Measurements from ENCODE around the gene ASTN2.

ASTN2 gene

GRCh38 chr9:116543731-116544400 is 871.0 kb downstream of the ASTN2 start:
- DNase-seq: no peak

- no peak for DNase-seq
Observed at GRCh38 chr9:116541402-116541801, 873.5 kb downstream of the ASTN2 start.

GRCh38 chr9:116539549-116539948 is 875.3 kb downstream of the ASTN2 start:
- no peak for DNase-seq

- DNase-seq: no peak
Observed at GRCh38 chr9:116525611-116526010, 889.2 kb downstream of the ASTN2 start.

GRCh38 chr9:116524778-116525470 is 889.9 kb downstream of the ASTN2 start:
- DNase-seq: no peak

- no peak for DNase-seq
Observed at GRCh38 chr9:116520218-116520617, 894.6 kb downstream of the ASTN2 start.

- DNase-seq: no peak
Observed at GRCh38 chr9:116516456-116516855, 898.4 kb downstream of the ASTN2 start.

- no peak for DNase-seq
Observed at GRCh38 chr9:116515541-116515940, 899.3 kb downstream of the ASTN2 start.

GRCh38 chr9:116506685-116507084 is 908.2 kb downstream of the ASTN2 start:
- no peak for DNase-seq

GRCh38 chr9:116504893-116505480 is 909.9 kb downstream of the ASTN2 start:
- DNase-seq: no peak

- DNase-seq: no peak
Observed at GRCh38 chr9:116504081-116504480, 910.8 kb downstream of the ASTN2 start.

- no peak for DNase-seq
Observed at GRCh38 chr9:116502746-116503145, 912.1 kb downstream of the ASTN2 start.

GRCh38 chr9:116501871-116502270 is 913.0 kb downstream of the ASTN2 start:
- DNase-seq: no peak

GRCh38 chr9:116499986-116500871 is 914.6 kb downstream of the ASTN2 start:
- no peak for DNase-seq

- DNase-seq: no peak
Observed at GRCh38 chr9:116499434-116499833, 915.4 kb downstream of the ASTN2 start.

GRCh38 chr9:116497095-116497890 is 917.6 kb downstream of the ASTN2 start:
- DNase-seq: no peak

- no peak for DNase-seq
Observed at GRCh38 chr9:116496167-116496566, 918.7 kb downstream of the ASTN2 start.

- no peak for DNase-seq
Observed at GRCh38 chr9:116495725-116496124, 919.1 kb downstream of the ASTN2 start.

- DNase-seq: no peak
Observed at GRCh38 chr9:116494815-116495634, 919.8 kb downstream of the ASTN2 start.

GRCh38 chr9:116493183-116493860 is 921.5 kb downstream of the ASTN2 start:
- no peak for DNase-seq

- DNase-seq: no peak
Observed at GRCh38 chr9:116491659-116492058, 923.2 kb downstream of the ASTN2 start.

Measured in T-helper 9 cell (primary cell).